Glomerular visceral epithelial cell (primary cell): Measurements from ENCODE around the gene OTP.

ENCODE experiments used
- DNase-seq: peaks from one replicate; pipeline ENCODE4 v3.0.0-alpha.2; 2016; ENCODE audit errors: extremely low spot score

Gene OTP

GRCh38 chr5:77637998-77638762 lies at the start of gene OTP:
Gene OTP, minus strand, starts transcription at chr5:77638713. Its CDS starts 164 bp downstream, at chr5:77638549.
- no peak for DNase-seq

- no peak for DNase-seq
These were observed 44.7 kb upstream of the OTP start for GRCh38 chr5:77683171-77683732.

GRCh38 chr5:77670526-77670925 lies 32.0 kb upstream of the OTP start:
- no peak for DNase-seq

- no peak for DNase-seq
These were observed 31.2 kb upstream of the OTP start for GRCh38 chr5:77669677-77670076.

- no peak for DNase-seq
These were observed 24.8 kb upstream of the OTP start for GRCh38 chr5:77663090-77663863.

GRCh38 chr5:77662635-77663034 lies 24.1 kb upstream of the OTP start:
- no peak for DNase-seq

GRCh38 chr5:77658662-77659061 lies 20.1 kb upstream of the OTP start:
- DNase-seq: no peak

- no peak for DNase-seq
These were observed 12.8 kb upstream of the OTP start for GRCh38 chr5:77651343-77651742.

GRCh38 chr5:77650686-77651085 lies 12.2 kb upstream of the OTP start:
- no peak for DNase-seq

GRCh38 chr5:77649776-77650175 lies 11.3 kb upstream of the OTP start:
- DNase-seq: no peak

- no peak for DNase-seq
These were observed 7.6 kb upstream of the OTP start for GRCh38 chr5:77645995-77646639.

GRCh38 chr5:77645158-77645994 lies 6.9 kb upstream of the OTP start:
- DNase-seq: peak; percentile 46

- no peak for DNase-seq
These were observed 6.1 kb upstream of the OTP start for GRCh38 chr5:77644371-77645157.

GRCh38 chr5:77643654-77644370 lies 5.3 kb upstream of the OTP start:
- DNase-seq: no peak

- DNase-seq: no peak
These were observed 4.5 kb upstream of the OTP start for GRCh38 chr5:77642738-77643653.

- DNase-seq: no peak
These were observed 3.6 kb upstream of the OTP start for GRCh38 chr5:77641963-77642737.

- DNase-seq: no peak
These were observed 3.0 kb upstream of the OTP start for GRCh38 chr5:77641397-77641943.
